GM19043 (cell line): ENCODE measurements around the gene ZNF445.
A peak's percentile ranks its signal among the peaks of the same experiment; 100 is the strongest.
"Not testable (repeated sequence)": the region's sequence is repeated elsewhere in the genome, so short reads cannot be mapped to it uniquely, and the experiment has no call there.

Source experiments
- ATAC-seq: cut with Tn5 transposase; IDR thresholded peaks from one replicate; pipeline ENCODE4 v1.9.1; 2021; ENCODE audit warnings: low read depth; ENCODE audit not compliant: unreplicated experiment

ZNF445 gene

DNA sequence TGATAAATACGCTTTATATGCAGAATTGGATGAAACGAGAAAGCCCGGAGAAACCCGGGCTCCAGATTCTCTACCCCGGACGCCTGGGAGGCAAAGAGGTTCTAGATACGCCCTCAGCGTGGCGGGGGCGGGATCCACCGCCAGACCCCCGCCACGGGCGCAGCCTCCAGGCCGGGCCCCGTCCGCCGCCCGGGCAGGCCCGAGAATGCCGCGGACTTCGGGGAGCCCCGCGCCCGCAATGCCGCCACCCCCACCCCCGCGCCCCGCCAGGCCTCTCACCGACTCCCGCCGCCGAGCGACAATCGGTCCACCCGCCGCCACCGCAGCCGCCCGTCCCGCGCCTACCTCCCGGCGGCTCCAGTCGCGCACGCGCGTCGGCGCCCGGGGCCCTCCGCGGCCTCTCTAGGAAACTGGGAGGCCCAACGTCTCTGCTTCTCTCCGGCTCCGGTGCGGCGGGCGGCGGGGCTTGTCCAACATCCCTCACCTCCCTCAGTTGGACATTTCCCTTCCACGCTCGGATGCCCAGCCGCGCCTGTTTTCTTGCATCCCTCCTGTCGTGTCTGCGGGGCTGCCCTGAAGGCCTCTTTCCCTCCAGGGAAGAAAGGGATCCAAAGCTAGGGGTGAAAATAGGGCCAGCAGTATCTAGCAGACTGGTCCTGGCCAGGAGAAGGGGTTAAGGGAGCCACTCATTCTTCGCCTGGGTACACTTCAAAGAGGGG lies at the start of gene ZNF445:
TSS of gene ZNF445 (minus strand) at position 359 of the 719 bp plus-strand sequence. CDS start 22,121 bp downstream, outside the sequence.
- peak; percentile 72 for ATAC-seq

DNA sequence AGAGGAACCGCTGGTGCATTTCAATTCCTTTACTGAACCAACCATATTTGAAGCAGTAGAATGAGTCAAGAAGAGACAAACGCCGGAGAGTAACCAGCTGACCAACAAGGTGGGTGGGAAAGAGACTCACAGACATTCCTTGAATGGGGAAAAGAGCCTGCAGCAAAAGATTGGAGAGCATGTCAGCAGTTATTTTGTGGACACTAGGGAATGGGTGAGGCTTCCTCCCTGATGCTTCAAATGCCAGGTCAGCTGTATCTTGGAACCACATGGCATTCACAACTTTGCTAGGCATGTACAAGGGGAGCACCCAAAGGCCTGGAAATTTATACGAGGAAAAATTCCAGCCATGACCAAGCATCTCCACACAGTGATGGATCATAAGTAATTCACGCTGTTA lies 47.6 kb upstream of the ZNF445 start:
- no peak for ATAC-seq

DNA sequence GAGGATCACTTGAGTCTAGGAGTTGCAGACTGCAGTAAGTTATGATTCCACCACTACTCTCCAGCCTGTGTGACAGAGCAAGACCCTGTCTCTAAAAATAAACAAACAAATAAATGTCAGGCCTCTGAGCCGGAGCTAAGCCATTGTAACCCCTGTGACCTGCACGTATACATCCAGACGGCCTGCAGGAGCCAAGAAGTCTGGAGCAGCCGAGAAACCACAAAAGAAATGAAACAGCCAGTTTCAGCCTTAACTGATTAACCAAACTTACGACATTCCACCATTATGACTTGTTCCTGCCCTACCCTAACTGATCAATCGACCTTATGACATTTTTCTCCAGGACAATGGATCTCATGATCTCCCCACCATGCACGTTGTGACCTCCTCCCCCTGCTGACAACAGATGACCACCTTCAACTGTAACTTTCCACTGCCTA lies 45.0 kb upstream of the ZNF445 start:
- ATAC-seq = no peak

DNA sequence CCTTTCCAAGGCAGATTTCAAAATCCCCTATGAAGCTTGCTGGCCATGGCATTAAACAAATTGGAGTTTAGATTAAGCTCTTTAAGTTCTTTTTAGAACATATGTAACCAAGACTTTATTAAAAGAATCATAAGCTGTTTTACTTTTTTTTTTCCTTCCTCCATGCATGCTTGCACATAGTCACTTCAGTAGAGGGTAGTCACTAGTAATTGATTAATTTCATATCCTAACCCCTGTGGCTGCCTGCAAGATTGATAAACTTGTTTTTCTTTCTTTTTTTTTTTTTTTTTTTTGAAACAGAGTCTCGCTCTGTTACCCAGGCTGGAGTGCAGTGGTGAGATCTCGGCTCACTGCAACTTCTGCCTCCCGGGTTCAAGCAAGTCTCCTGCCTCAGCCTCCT lies 44.3 kb upstream of the ZNF445 start:
- no peak for ATAC-seq

DNA sequence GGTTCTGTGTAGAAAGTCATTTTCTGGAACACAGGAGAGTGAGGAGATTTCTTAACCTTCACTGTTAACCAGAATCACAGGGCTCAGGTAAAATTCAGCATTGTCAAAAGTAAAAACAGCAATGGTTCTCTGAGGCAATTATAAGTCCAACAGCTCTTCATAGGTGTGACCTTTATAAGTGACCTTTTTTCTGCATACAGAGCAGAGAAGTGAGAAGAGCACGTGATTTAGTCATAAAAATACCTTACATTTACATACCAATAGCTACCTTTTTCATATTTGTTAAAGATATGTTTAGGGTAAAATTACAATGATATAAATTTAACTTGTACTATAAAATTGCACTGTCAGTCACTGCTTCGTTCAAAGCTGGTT lies 41.3 kb upstream of the ZNF445 start:
- no peak for ATAC-seq

DNA sequence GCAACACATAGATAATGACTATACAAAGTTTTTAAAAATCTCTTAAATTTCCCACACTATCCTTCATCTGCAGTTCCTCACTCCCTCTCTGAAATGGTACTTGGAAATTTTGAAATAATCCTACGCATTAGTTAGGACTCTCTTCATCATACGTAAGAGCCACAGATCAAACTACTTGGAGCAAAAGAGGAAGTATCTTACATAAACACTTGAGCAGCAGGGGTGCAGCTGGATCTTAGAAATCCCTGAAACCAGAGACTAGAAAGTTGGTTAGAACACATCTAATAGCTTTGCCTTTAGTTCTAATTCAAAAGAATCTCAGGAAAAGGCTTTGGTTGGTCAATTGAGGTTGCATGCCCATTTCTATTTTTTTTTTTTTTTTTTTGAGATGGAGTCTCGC lies 38.8 kb upstream of the ZNF445 start:
- ATAC-seq = no peak

DNA sequence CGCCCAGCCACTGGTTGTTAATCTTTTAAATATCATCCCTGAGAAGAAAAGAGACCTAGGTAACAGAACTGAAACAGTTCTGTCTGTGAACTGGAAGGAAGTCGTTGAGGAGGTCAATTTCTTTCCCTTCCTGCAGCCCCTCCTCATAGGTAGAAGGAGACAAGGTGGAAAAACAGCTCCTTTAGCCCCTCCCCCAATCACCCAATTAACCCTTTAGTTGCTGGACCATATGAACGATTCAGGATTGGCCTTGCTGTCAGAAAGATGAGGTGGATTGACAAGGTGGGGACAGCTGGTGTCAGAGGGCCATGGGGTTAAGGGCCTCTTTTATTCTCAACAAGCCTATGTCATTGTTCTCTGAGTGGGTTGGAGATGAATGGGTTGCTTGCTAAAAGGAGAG lies 36.0 kb upstream of the ZNF445 start:
- ATAC-seq = no peak

DNA sequence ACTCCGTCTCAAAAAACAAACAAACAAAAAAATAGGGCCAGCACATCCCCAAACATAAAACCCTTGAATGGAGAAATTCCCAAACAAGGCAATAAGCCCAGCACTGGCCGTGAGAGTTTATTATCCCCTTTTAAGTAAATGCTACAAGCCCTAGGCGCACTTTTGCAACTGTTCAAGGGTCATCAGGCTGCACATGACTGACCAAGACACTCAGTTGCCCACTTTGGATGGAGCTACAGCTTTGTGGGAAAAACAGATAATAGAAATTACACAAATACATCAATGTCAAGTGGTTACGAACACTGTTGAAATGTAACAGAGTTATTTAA lies 33.7 kb upstream of the ZNF445 start:
- ATAC-seq = no peak

DNA sequence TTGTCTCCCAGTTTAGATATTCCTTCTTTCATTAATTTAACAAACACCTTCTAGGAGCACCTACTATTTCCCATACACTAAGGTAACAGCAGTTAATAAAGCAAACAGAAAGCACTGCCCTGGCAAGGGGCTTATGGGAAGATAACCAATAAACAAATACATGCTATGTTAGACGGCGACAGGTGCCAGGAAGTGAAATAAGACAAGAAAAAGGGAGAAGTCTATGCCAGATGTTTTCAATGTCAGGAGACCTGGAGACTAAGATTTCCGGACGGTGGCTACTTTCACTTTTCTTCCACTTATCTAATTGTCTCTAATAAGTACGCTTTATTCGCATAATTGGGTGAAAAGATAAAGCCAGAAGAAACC lies 32.5 kb upstream of the ZNF445 start:
- peak; percentile 52 for ATAC-seq

DNA sequence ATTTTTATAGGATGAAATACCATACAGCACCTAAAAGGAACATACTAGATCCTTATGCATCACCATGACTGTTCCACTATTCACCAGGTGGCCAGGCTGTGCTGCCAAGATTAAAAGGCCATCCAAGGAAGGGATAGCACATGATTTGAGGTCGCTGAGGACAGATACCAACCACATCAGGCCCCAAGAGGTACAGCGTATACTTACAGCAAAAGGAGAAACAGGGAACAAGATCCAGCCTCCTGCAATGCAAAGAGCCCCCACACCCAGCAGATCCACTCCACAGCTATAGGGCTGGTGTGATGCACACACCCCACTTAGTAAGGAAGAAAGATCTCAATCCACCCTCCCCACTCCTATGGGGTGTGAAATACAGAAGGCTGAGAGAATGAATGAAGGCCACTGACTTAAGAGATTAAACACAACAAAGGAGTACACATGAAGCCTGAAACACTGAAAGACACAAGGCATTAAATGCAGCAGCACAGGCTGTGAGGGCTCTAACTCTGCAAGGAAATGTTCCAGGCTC lies 32.0 kb upstream of the ZNF445 start:
- ATAC-seq = no peak

DNA sequence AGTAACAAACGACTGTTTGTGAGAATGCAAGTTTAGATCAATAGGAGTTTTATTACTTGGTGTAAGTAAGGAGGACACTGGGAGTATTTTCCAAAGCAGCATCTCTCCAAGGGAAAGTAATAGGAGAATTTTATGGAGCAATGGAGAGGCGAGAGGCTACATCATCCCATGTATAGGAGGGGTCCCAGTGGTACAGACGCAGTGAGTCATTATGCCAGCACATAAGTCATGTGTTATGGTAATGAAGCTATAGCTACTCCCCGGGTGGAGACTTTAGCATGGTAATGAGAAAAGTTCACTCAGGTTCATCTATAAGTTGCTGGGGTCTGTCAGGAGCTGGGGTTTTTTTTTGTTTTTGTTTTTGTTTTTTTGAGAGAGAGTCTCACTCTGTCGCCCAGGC lies 29.5 kb upstream of the ZNF445 start:
- ATAC-seq = no peak

DNA sequence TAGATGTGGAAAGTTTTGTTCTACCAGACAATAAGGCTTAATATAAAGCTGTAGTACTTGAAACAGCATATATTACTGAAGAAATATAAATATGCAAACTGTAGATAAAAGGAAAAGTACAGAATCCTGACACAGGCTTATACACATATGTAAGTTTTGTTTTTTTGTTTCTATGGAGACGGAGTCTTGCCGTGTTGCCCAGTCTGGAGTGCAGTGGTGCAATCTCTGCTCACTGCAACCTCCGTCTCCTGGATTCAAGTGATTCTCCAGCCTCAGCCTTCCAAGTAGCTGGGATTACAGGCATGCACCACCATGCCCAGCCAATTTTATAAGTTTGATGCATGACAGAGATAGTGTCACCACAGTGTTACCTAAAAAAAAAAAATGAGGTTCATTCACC lies 29.1 kb upstream of the ZNF445 start:
- no peak for ATAC-seq

DNA sequence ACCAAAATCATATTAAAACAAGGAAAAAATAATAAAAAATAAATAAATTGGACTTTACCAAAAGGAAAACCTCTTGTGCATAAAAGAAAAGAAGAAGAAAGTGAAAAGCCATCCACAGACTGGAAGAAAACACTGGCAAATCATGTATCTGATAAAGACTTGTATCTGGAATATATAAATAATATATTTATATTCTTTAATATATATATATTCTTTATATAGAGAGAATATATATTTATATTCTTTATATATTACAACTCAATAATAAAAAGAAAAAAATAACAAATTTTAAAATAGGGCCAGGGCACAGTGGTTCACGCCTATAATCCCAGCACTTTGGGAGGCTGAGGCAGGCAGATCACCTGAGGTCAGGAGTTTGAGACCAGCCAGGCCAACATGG lies 27.1 kb upstream of the ZNF445 start:
- ATAC-seq = no peak

DNA sequence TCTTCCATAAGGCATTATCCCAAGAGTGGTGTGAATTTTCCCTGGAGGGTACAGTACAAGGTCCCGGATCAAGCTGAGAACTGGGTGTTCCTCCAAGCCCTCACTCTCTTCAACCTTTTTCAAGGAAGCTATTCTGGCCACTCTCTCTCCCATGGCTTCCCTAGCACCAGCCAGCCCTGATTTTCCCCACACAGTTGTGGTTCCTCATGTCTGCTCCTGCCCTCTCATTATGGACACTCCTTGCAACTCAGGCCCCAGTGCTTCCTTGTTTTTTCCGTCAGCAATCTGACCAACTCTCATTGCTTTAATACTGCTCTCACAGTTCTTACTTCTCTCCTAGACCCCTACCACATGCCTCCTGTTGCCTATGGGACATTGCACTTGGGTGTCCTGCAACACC lies 25.7 kb upstream of the ZNF445 start:
- not testable (repeated sequence) for ATAC-seq

DNA sequence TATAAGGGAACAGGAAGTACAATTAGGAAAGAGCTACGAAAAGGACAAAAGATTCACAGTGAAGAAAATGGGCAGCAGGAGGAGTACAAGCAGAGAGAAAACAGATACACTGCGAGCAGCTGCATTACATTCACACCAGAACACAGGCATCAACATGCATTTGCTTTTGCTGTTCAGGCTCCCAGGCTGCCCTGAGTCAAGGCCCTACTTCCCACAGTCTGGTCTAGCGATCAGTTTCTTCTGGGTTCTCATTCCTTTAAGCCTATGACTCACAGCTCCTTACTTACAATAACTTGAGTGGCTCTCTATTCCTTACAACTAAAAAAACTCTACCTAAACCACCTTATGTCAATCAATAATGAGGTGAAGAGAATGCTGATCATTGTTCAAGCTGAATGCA lies 24.5 kb upstream of the ZNF445 start:
- no peak for ATAC-seq

DNA sequence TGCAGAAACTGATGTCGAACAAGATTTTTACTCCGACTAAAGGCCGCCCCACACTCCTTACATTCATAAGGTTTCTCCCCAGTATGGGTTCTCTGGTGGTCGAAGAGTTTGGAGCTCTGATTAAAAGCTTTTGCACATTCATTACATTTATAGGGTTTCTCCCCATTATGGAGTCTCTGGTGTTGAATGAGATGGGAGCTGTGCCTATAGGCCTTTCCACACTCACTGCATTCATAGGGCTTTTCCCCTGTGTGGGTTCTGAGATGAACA lies 22.4 kb upstream of the ZNF445 start:
- not testable (repeated sequence) for ATAC-seq

DNA sequence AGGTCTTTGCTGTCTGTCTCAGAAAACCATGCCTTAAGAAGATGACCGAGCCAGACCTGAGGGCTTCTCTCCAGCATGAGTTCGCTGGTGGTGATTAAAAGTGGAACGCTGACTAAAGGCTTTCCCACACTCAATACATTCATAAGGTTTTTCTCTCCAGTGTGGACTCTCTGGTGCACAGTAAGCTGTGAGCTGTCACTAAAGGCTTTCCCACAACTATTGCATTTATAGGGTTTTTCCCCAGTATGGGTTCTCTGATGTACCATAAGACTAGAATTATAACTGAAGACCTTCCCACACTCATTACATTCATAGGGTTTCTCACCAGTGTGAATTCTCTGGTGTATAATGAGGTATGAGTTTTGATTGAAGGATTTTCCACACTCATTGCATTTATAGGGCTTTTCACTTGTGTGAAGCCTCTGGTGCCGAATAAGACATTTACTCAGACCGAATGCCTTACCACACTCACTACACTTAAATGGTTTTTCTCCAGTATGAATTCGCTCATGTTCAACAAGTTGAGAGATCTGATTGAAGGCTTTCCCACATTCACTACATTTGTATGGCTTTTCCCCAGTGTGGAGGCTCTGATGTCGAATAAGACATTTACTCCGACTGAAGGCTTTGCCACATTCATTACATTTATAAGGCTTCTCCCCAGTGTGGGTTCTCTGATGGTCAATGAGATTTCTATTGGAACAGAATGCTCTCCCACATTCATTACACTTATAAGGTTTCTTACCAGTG lies 21.9 kb upstream of the ZNF445 start:
- ATAC-seq = no peak

DNA sequence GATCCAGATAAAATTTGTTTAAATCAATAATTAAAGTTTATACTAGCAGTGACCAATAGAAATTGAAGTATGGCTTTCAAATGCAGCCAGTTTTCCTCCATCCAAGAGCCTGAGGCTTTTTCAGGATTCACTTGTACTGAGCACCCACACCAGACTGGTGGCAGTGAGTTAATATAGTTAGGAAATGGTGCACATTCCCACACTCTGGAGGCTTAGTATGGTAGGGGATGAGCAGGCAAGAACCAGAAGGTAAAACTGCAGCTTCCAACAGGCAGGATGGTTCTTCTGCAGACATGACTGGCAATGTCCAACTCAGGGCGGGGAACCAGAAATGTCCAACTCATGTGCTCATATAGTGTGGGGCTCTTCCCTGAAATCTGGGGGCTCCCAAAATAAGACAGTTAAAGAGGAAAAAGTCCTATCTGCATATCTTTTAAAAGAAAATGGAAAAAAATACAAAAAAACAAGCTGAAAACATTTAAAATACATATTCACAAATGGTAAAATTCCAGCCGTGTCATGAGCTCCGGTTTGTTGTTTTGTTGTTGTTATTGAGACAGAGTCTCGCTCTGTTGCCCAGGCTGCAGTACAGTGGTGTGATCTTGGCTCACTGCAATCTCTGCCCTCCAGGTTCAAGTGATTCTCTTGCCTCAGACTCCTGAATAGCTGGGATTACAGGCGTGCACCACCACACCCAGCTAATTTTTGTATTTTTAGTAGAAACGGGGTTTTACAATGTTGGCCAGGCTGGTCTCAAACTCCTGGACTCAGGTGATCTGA lies 18.4 kb upstream of the ZNF445 start:
- ATAC-seq = no peak

DNA sequence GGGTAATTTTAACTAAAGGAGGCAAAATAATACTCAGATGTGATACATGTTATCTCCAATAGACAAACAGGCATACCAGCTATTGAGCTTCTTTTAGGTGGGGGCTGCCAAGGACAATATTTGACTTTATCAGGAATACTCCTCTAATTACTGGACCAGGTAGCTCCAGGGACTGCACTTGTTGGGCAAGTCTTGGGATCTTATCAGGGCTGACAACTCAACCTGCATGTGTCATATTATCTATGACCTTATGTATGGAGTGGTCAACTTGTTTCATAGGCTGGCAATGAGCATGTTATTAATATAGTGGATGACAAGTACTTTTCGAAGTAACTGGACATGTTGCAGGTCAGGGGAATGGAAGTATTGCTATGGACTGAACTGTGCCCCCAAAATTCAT lies 15.0 kb upstream of the ZNF445 start:
- ATAC-seq = no peak

DNA sequence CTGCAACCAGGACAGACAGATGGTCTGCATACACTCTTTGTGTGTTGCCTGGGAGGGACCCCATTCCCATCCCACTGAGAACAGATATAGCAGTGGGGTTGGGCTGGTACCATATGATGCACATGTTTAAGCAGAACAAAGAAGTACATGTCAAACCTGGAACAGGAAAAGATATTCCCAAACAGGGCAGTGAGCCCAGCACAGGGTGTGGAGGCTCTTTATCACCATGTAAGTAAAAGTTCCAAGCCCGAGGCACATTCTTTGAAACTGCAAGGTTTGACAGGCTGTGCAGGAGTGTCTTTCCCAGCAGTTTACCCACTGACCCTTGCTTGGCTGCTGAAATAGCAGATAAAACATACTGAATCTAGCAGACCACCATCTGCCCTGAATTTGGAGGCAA lies 5.3 kb upstream of the ZNF445 start:
- ATAC-seq = no peak

DNA sequence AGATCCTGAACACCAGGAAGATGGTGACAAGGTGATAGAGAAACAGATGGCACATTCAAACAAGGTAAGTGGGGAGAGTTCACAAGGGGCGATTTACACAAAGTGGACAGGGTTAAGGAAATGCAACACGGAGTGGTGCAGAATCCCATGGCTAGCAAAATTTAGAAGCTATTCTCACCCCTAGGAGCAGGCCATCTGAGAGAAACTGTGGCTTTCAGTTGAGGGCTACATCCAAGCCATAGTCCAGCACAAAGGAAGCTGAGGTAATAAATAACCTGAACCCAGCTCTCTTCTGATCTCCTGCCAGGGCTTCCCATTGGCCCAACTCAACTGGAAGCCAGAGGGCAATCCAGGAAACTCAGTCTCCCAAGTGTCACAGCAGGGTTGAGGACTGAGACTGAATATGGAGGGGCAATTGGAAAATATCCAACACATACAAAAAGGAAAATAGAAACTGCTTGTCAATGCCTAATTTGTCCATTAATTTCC lies 1.2 kb upstream of the ZNF445 start:
- no peak for ATAC-seq
